Measurements from ENCODE around the gene UGCG. TPM values are rescaled to one million over a fixed set of nuclear protein-coding genes. Genes with fewer than 3 reads are reported as not detected.

The UGCG gene
- total and polyA plus RNA-seq, 2 donors (not counting 1 experiment from before 2014, with no cell fraction given): 23.9 to 53.5 TPM

DNA sequence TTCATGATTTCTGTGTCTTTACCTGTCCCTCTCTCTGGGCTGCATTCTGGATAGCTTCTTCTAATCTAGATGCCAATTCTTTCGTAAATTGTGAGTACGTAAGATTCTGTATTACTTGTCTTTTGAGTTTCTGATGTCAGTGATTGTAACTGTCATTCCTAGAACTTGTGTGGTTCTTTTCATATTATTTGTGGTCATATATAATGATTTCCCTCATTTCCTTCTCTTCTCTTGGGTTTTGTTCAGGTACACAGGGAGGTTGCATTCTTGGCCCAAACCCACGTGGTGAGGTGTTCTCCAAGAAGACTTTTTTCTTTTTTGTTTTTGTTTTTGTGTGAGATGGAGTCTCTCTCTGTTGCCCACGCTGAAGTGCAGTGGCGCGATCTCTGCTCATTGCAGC lies 13.8 kb downstream of the UGCG start:
- Mint-ChIP-seq H3K27me3 (no peaks in the 10 kb centered on the region), H3K27ac (peak overlapping the region; percentile 21), H3K4me1 (peaks cover 90% of the 10 kb centered on the region), H3K9me3 (ENCODE audit: insufficient read depth) (no peaks in the 10 kb centered on the region), H3K4me3 (peak overlapping the region; percentile 72)
- POLR2A ChIA-PET: no interaction called here
- WGBS (ENCODE audit: insufficient coverage): no CpG with 5 or more reads among the region's 6 CpGs
- ATAC-seq (ENCODE audit: low read depth): no peak
- Histone ChIP-seq H3K36me3 (replicated peaks in 1 of 2; ENCODE audit: control extremely low read depth in 1 of 2, control insufficient read depth in 1 of 2, extremely low read depth in 1 of 2, insufficient read depth in 2 of 2, low read length in 1 of 2) (peaks cover 1 to 23% of the 10 kb centered on the region in 2 experiments), H3K4me2 (replicated peaks; ENCODE audit: low read depth, low read length, poor library complexity, severe bottlenecking) (peak overlapping the region; percentile 53), H3K4me1 (ENCODE audit: control insufficient read depth in 2 of 2, insufficient read depth in 2 of 2, low read length in 2 of 2) (peaks cover 87 to 95% of the 10 kb centered on the region in 2 donors), H3K4me3 (ENCODE audit: control extremely low read depth in 1 of 5, extremely low read depth in 1 of 5, insufficient read depth in 1 of 5, low read depth in 2 of 5, low read length in 4 of 5) (no peak overlapping the region), H3K27me3 (replicated peaks in 1 of 4; ENCODE audit: control extremely low read depth in 1 of 4, control insufficient read depth in 3 of 4, insufficient read depth in 4 of 4, low read length in 3 of 4) (no peaks in the 10 kb centered on the region), H3K9me3 (ENCODE audit: control extremely low read depth in 1 of 3, control insufficient read depth in 2 of 3, insufficient read depth in 1 of 3, low read length in 2 of 3) (no peaks in the 10 kb centered on the region), H3K27ac (ENCODE audit: low read length in 2 of 2) (peak overlapping the region in 1 of 2 donors; percentile 51), H4K20me1 (ENCODE audit: control insufficient read depth, insufficient read depth, low read length, poor library complexity, severe bottlenecking) (peaks cover 95% of the 10 kb centered on the region), H2AFZ (ENCODE audit: insufficient read depth, low read depth, low read length, poor library complexity, severe bottlenecking) (no peak overlapping the region), H3K9ac (ENCODE audit: low read length) (no peak overlapping the region), H3K79me2 (ENCODE audit: control insufficient read depth, insufficient read depth, low read length) (peaks cover 98% of the 10 kb centered on the region)
- no peak for DNase-seq
- intact Hi-C loops (cut with micrococcal nuclease): no loop called here
- TF ChIP-seq EZH2 (IDR thresholded peaks at IDR 0.05; ENCODE audit: borderline replicate concordance, insufficient read depth, low read depth, low read length, poor library complexity, severe bottlenecking): no peak
- TF ChIP-seq, protein P1, sequence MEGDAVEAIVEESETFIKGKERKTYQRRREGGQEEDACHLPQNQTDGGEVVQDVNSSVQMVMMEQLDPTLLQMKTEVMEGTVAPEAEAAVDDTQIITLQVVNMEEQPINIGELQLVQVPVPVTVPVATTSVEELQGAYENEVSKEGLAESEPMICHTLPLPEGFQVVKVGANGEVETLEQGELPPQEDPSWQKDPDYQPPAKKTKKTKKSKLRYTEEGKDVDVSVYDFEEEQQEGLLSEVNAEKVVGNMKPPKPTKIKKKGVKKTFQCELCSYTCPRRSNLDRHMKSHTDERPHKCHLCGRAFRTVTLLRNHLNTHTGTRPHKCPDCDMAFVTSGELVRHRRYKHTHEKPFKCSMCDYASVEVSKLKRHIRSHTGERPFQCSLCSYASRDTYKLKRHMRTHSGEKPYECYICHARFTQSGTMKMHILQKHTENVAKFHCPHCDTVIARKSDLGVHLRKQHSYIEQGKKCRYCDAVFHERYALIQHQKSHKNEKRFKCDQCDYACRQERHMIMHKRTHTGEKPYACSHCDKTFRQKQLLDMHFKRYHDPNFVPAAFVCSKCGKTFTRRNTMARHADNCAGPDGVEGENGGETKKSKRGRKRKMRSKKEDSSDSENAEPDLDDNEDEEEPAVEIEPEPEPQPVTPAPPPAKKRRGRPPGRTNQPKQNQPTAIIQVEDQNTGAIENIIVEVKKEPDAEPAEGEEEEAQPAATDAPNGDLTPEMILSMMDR (IDR thresholded peaks at IDR 0.05): no peak
- CTCF ChIA-PET: interaction anchor here (1.3 kb wide), 1 partner anchor 45 kb away, joined by 3 read pairs; no protein-coding TSS in a partner anchor

DNA sequence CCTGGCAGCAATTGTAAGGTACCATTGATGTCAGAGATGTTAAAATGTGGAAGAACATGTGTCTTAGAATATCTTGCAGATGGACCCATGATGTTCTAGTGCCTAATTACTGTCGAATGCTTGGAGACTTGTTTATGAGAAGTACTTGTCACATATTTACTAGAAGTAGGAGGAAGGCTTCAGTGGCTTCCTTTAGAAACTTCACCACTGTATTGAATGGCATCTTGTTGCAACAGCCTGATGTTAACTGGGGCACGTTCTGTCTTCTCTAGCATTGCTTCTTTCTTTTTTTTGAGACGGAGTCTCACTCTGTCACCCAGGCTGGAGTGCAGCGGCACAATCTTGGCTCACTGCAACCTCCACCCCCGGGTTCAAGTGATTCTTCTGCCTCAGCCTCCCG lies 16.5 kb downstream of the UGCG start:
- Histone ChIP-seq H3K9me3 (ENCODE audit: control extremely low read depth in 1 of 3, control insufficient read depth in 2 of 3, insufficient read depth in 1 of 3, low read length in 2 of 3) (no peaks in the 10 kb centered on the region), H4K20me1 (ENCODE audit: control insufficient read depth, insufficient read depth, low read length, poor library complexity, severe bottlenecking) (peaks cover 89% of the 10 kb centered on the region), H3K9ac (ENCODE audit: low read length) (no peak overlapping the region), H2AFZ (ENCODE audit: insufficient read depth, low read depth, low read length, poor library complexity, severe bottlenecking) (no peak overlapping the region), H3K79me2 (ENCODE audit: control insufficient read depth, insufficient read depth, low read length) (peaks cover 97% of the 10 kb centered on the region), H3K4me2 (replicated peaks; ENCODE audit: low read depth, low read length, poor library complexity, severe bottlenecking) (peak overlapping the region; percentile 46), H3K4me1 (ENCODE audit: control insufficient read depth in 2 of 2, insufficient read depth in 2 of 2, low read length in 2 of 2) (peaks cover 72 to 84% of the 10 kb centered on the region in 2 donors), H3K4me3 (ENCODE audit: control extremely low read depth in 1 of 5, extremely low read depth in 1 of 5, insufficient read depth in 1 of 5, low read depth in 2 of 5, low read length in 4 of 5) (no peak overlapping the region), H3K27ac (ENCODE audit: low read length in 2 of 2) (peak overlapping the region in 1 of 2 donors; percentile 3), H3K36me3 (replicated peaks in 1 of 2; ENCODE audit: control extremely low read depth in 1 of 2, control insufficient read depth in 1 of 2, extremely low read depth in 1 of 2, insufficient read depth in 2 of 2, low read length in 1 of 2) (peaks cover 3 to 35% of the 10 kb centered on the region in 2 experiments), H3K27me3 (replicated peaks in 1 of 4; ENCODE audit: control extremely low read depth in 1 of 4, control insufficient read depth in 3 of 4, insufficient read depth in 4 of 4, low read length in 3 of 4) (no peaks in the 10 kb centered on the region)
- H3K9me3 Mint-ChIP-seq (ENCODE audit: insufficient read depth): no peaks in the 10 kb centered on the region
- CTCF ChIA-PET: no interaction called here
- peak overlapping the region; percentile 54 for H3K4me3 Mint-ChIP-seq
- peak overlapping the region; percentile 76 for H3K27ac Mint-ChIP-seq
- intact Hi-C loops (cut with micrococcal nuclease): loop anchor here (1.0 kb wide), 1 partner anchor 12 kb away; no protein-coding TSS in a partner anchor
- H3K27me3 Mint-ChIP-seq: no peaks in the 10 kb centered on the region
- POLR2A ChIA-PET: no interaction called here
- peaks cover 85% of the 10 kb centered on the region for H3K4me1 Mint-ChIP-seq
- WGBS (ENCODE audit: insufficient coverage): 80% methylated on average over 2 of the region's 6 CpGs
- ATAC-seq (ENCODE audit: low read depth) (no peak), DNase-seq (no peak)
- TF ChIP-seq, protein P1 (IDR thresholded peaks at IDR 0.05): no peak
- no peak for TF ChIP-seq EZH2 (IDR thresholded peaks at IDR 0.05; ENCODE audit: borderline replicate concordance, insufficient read depth, low read depth, low read length, poor library complexity, severe bottlenecking)

Data from B cell (primary cell).